ENCODE measurements around the gene ACTRT2.

GRCh38 chr1:3017440-3018050 is 3.7 kb upstream of the ACTRT2 start:
- TF ChIP-seq RARB (CRISPR knock-in tag; IDR thresholded peaks at IDR 0.05) (no peak), CREB5 (CRISPR knock-in tag; IDR thresholded peaks at IDR 0.05; ENCODE audit: low read depth) (no peak), ZNF565 (CRISPR knock-in tag; conservative IDR thresholded peaks at IDR 0.05; ENCODE audit: low read depth) (no peak), ARNTL (CRISPR knock-in tag; IDR thresholded peaks at IDR 0.05; ENCODE audit: borderline replicate concordance, low read depth) (no peak), ZFP30 (CRISPR knock-in tag; IDR thresholded peaks at IDR 0.05) (no peak), GLIS3 (CRISPR knock-in tag; IDR thresholded peaks at IDR 0.05) (no peak), ZNF70 (CRISPR knock-in tag; IDR thresholded peaks at IDR 0.05) (no peak), CSRNP3 (CRISPR knock-in tag; IDR thresholded peaks at IDR 0.05) (no peak), PATZ1 (CRISPR knock-in tag; IDR thresholded peaks at IDR 0.05; ENCODE audit: borderline replicate concordance) (no peak), ESRRG (CRISPR knock-in tag; IDR thresholded peaks at IDR 0.05) (no peak), ZFP3 (CRISPR knock-in tag; IDR thresholded peaks at IDR 0.05) (no peak), CSDC2 (CRISPR knock-in tag; IDR thresholded peaks at IDR 0.05) (no peak)

Data from SK-N-SH treated with all-trans-retinoic acid at 6 μM for 48 hours (cell line).